Spleen (tissue), 11 donors: ENCODE data around the gene ZNF747. TPM values are rescaled to one million over a fixed set of nuclear protein-coding genes. Genes with fewer than 3 reads are reported as not detected.
"Not testable (repeated sequence)": the region's sequence is repeated elsewhere in the genome, so short reads cannot be mapped to it uniquely, and the experiment has no call there.

Source experiments
- DNase-seq: peaks from one replicate; pipeline ENCODE4 v3.0.0-alpha.2; 2020
- H3K27ac ChIP-seq, 8 donors: fragments of 200-600 bp; sonication (generic) in 7 of 8; 1 replicate in 4 of 8; 2 replicates in 4 of 8; pipeline versions ENCODE4 v1.5.0 to v1.8.0; 2016 to 2021; ENCODE audit warnings: inconsistent platforms in 4 of 8, mild to moderate bottlenecking in 4 of 8, moderate library complexity in 1 of 8
- H3K27me3 ChIP-seq, 7 donors: fragments of 200-600 bp; sonication (generic) in 6 of 7; replicated peaks in 1 of 7; 1 replicate in 4 of 7; 2 replicates in 3 of 7; pipeline versions ENCODE4 v1.5.0 to v1.8.0; 2016 to 2021; ENCODE audit warnings: inconsistent platforms in 3 of 7, mild to moderate bottlenecking in 1 of 7
- H3K36me3 ChIP-seq, 6 donors: fragments of 200-600 bp; sonication (generic) in 5 of 6; 1 replicate in 4 of 6; 2 replicates in 2 of 6; pipeline versions ENCODE4 v1.5.0 to v1.8.0; 2016 to 2021; ENCODE audit warnings: inconsistent platforms in 2 of 6
- H3K4me1 ChIP-seq, 6 donors: fragments of 200-600 bp; sonication (generic) in 5 of 6; 1 replicate in 3 of 6; 2 replicates in 3 of 6; pipeline versions ENCODE4 v1.5.0 to v1.8.0; 2016 to 2021; ENCODE audit warnings: inconsistent platforms in 3 of 6
- H3K4me3 ChIP-seq, 8 donors: fragments of 200-600 bp; sonication (generic) in 7 of 8; 1 replicate in 4 of 8; 2 replicates in 4 of 8; pipeline versions ENCODE4 v1.5.0 to v1.8.0; 2016 to 2021; ENCODE audit warnings: inconsistent platforms in 4 of 8, mild to moderate bottlenecking in 4 of 8, moderate library complexity in 2 of 8
- H3K9me3 ChIP-seq, 8 donors: fragments of 200-600 bp; sonication (generic) in 7 of 8; 1 replicate in 4 of 8; 2 replicates in 4 of 8; pipeline versions ENCODE4 v1.5.0 to v1.8.0; 2016 to 2021; ENCODE audit warnings: inconsistent platforms in 4 of 8
- POLR2A ChIP-seq, 3 donors: fragments of 450-650 bp; IDR thresholded peaks; one replicate each; pipeline ENCODE4 v1.5.1; 2017; ENCODE audit warnings: antibody characterized with exemption in 3 of 3, mild to moderate bottlenecking in 1 of 3
- POLR2AphosphoS5 ChIP-seq, 3 donors: sonication (generic); formaldehyde crosslinking; IDR thresholded peaks; one replicate each; pipeline ENCODE4 v1.5.1; 2017; ENCODE audit warnings: antibody characterized with exemption in 3 of 3
- WGBS, 5 donors: extraction: QIAGEN DNeasy Blood & Tissue Kit in 3 of 5; methylation state at CpG; one replicate each; pipeline versions ENCODE4 v1.1.5 to v1.1.7; 2013 to 2018; 5-methylcytosine and 5-hydroxymethylcytosine counted together
- intact Hi-C: fragments of 100-400 bp; cut with DNase I; formaldehyde crosslinking; loops from one replicate; pipeline ENCODE4 v1.15.0; 2023; ENCODE audit warnings: low total_unique reads
- polyA plus RNA-seq, 3 donors: library from polyadenylated mRNA; stranded (reverse); fragments of 200-250 nt; gene quantifications; one replicate each; pipeline ENCODE4 v1.2.1, GENCODE V29; 2013
- total RNA-seq, 7 donors: library from RNA; depleted of rRNA in 3 of 7; stranded (reverse); fragments of >200 nt in 3 of 7; fragmentation: NEBNext Ultra II Directional in 4 of 7; extraction: Animal tissue kit (Norgen Biotek cat#: 25700) in 4 of 7; gene quantifications; one replicate each; pipeline versions ENCODE4 v1.1.0 to v1.2.1, GENCODE V29; 2016 to 2021
- TF ChIP-seq, protein P1 (sequence below), 11 experiments: fragments of 200-600 bp in 7 of 11; fragments of 450-650 bp in 4 of 11; sonication (generic) in 4 of 11; IDR thresholded peaks in 8 of 11; conservative IDR thresholded peaks in 3 of 11; 1 replicate in 7 of 11; 2 replicates in 4 of 11; pipeline versions ENCODE4 v1.4.0 to v1.8.0; 2016 to 2021; ENCODE audit warnings: antibody characterized with exemption in 11 of 11, inconsistent platforms in 4 of 11, mild to moderate bottlenecking in 1 of 11
- donor health status: healthy with polysubstance abuse.
- donor health status: DM: no; HTN: no; CAD: no; lungs with moderate emphysema.
- donor health status: DM: no; HTN: no; CAD: no.
- donor health status: Bipolar disorder and iron deficiency.
- donor health status: healthy.
- donor health status: DM: no; HTN: no; CAD: no.
- donor health status: DM: yes; HTN: yes; CAD: no.

Gene ZNF747
- total and polyA plus RNA-seq, 10 donors, result 5.9 to 16.1 (median 10.9) TPM

GRCh38 chr16:30543067-30543466, 8.4 kb upstream of the ZNF747 start:
- intact Hi-C loops, result no loop called here
- Histone ChIP-seq H3K36me3 (no peaks in the 10 kb centered on the region), H3K4me3 (no peak overlapping the region), H3K27me3 (no peaks in the 10 kb centered on the region), H3K9me3 (no peaks in the 10 kb centered on the region), H3K4me1 (peaks cover 0 to 5% (median 0%) of the 10 kb centered on the region in 6 donors), H3K27ac (no peak overlapping the region)
- DNase-seq, result no peak
- TF ChIP-seq POLR2A (IDR thresholded peaks at IDR 0.05), result no peak
- TF ChIP-seq, protein P1, sequence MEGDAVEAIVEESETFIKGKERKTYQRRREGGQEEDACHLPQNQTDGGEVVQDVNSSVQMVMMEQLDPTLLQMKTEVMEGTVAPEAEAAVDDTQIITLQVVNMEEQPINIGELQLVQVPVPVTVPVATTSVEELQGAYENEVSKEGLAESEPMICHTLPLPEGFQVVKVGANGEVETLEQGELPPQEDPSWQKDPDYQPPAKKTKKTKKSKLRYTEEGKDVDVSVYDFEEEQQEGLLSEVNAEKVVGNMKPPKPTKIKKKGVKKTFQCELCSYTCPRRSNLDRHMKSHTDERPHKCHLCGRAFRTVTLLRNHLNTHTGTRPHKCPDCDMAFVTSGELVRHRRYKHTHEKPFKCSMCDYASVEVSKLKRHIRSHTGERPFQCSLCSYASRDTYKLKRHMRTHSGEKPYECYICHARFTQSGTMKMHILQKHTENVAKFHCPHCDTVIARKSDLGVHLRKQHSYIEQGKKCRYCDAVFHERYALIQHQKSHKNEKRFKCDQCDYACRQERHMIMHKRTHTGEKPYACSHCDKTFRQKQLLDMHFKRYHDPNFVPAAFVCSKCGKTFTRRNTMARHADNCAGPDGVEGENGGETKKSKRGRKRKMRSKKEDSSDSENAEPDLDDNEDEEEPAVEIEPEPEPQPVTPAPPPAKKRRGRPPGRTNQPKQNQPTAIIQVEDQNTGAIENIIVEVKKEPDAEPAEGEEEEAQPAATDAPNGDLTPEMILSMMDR (IDR thresholded peaks at IDR 0.05 in 8 of 11, conservative IDR thresholded peaks at IDR 0.05 in 3 of 11), result no peak
- TF ChIP-seq POLR2AphosphoS5 (IDR thresholded peaks at IDR 0.05), result no peak
- 75 to 88% (median 81%) methylated on average over 5 of the region's 5 CpGs for WGBS, 5 donors

DNA sequence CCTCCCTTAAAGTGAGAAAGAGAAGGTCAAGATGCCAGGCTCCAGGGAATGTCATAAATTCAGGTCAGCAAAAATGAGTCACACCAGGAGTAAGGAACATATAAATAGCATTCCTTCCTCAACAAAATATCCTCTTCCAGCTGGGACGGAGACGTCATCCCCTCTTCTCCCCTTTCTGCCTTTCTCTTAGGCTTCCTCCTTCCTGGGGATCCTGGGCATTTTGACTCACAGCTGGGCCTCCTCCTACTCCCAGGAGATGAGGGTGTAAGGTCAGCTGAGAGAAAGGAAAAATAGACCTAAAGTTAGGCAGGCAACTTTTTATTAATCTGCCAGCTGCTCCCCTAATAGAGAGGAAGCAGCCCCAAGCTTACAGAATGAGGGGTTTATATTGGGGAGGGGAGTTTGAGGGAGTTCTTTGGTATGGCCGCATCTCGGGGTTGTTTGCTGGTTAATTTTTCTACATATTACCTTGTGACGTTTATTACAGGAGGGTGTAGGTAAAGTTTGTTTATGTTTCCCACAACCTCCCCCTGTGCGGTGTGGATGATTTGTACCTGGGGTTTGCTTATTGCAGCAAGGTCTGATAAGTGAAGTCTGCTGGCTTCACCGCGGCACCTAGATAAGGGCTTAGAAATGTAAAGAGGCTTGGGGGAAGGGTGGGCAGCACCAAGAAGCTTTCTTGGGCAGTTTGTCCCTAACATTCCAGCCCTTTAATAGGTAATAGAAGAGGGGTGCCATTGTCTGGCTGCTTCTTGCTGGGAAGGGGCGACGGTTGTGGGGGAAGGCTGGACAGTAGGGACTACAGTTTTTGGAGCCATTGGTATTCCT, 7.1 kb upstream of the ZNF747 start:
- no peaks in the 10 kb centered on the region for H3K9me3 ChIP-seq
- WGBS, 5 donors, result 76 to 87% (median 84%) methylated on average over 10 of the region's 10 CpGs
- DNase-seq, result no peak
- no peak for TF ChIP-seq POLR2A (IDR thresholded peaks at IDR 0.05)
- TF ChIP-seq POLR2AphosphoS5 (IDR thresholded peaks at IDR 0.05), result no peak
- TF ChIP-seq, protein P1 (IDR thresholded peaks at IDR 0.05 in 8 of 11, conservative IDR thresholded peaks at IDR 0.05 in 3 of 11), result no peak
- intact Hi-C loops, result no loop called here
- peaks cover 0 to 11% (median under 1%) of the 10 kb centered on the region in 6 donors for H3K4me1 ChIP-seq
- no peak overlapping the region for H3K4me3 ChIP-seq
- H3K27me3 ChIP-seq, result no peaks in the 10 kb centered on the region
- H3K36me3 ChIP-seq, result no peaks in the 10 kb centered on the region
- no peak overlapping the region for H3K27ac ChIP-seq

DNA sequence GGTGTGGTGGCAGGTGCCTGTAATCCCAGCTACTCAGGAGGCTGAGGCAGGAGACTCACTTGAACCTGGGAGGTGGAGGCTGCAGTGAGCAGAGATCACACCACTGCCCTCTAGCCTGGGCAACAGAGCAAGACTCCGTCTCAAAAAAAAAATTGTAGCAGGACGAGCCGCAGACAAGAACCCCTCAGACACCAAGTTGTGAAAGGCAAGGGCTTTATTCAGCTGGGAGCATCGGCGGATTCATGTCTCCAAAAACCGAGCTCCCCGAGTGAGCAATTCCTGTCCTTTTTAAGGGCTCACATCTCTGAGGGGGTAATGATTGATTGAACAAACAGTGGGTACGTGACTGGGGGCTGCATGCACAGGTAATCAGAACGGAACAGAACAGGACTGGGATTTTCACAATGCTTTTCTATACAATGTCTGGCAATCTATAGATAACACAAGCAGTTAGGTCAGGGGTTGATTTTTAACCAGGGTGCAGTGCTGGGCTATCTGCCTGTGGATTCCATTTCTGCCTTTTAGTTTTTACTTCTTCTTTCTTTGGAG, 6.3 kb upstream of the ZNF747 start:
- 76 to 91% (median 85%) methylated on average over 9 of the region's 9 CpGs for WGBS, 5 donors
- H3K27me3 ChIP-seq, H3K27ac ChIP-seq, DNase-seq, H3K36me3 ChIP-seq, intact Hi-C loops, H3K9me3 ChIP-seq, H3K4me3 ChIP-seq: not testable (repeated sequence)
- H3K4me1 ChIP-seq, result peaks cover 0 to 16% (median 8%) of the 10 kb centered on the region in 6 donors

- DNase-seq, H3K9me3 ChIP-seq, H3K27me3 ChIP-seq, H3K36me3 ChIP-seq, intact Hi-C loops, H3K27ac ChIP-seq, H3K4me3 ChIP-seq: not testable (repeated sequence)
- WGBS, 5 donors, result 85 to 96% (median 90%) methylated on average over 10 to 13 of the region's 13 CpGs
- peaks cover 0 to 21% (median 16%) of the 10 kb centered on the region in 6 donors for H3K4me1 ChIP-seq
Observed at GRCh38 chr16:30539986-30540526, 5.4 kb upstream of the ZNF747 start.
